ENCODE results near the gene EGR2.
A peak's percentile ranks its signal among the peaks of the same experiment; 100 is the strongest.

The EGR2 gene

GRCh38 chr10:62816331-62817120, at the start of gene EGR2:
TSS of gene EGR2 (minus strand) at chr10:62816366. CDS start at chr10:62816029, 337 bp downstream.
- DNase-seq (ENCODE audit: low read depth in 2 of 2) = peak; percentile 80 to 83

GRCh38 chr10:62862447-62862846, 46.3 kb upstream of the EGR2 start:
- DNase-seq (ENCODE audit: low read depth in 2 of 2) = no peak

- DNase-seq (ENCODE audit: low read depth in 2 of 2) = no peak
Measured at GRCh38 chr10:62861507-62861906, 45.3 kb upstream of the EGR2 start.

- no peak for DNase-seq (ENCODE audit: low read depth in 2 of 2)
Measured at GRCh38 chr10:62860946-62861345, 44.8 kb upstream of the EGR2 start.

GRCh38 chr10:62858364-62858763, 42.2 kb upstream of the EGR2 start:
- DNase-seq (ENCODE audit: low read depth in 2 of 2) = peak; percentile 2 to 10

GRCh38 chr10:62856021-62856420, 39.9 kb upstream of the EGR2 start:
- DNase-seq (ENCODE audit: low read depth in 2 of 2) = no peak

GRCh38 chr10:62853710-62854109, 37.5 kb upstream of the EGR2 start:
- no peak for DNase-seq (ENCODE audit: low read depth in 2 of 2)

GRCh38 chr10:62852961-62853702, 37.0 kb upstream of the EGR2 start:
- no peak for DNase-seq (ENCODE audit: low read depth in 2 of 2)

GRCh38 chr10:62851442-62851841, 35.3 kb upstream of the EGR2 start:
- DNase-seq (ENCODE audit: low read depth in 2 of 2) = no peak

GRCh38 chr10:62850646-62851045, 34.5 kb upstream of the EGR2 start:
- DNase-seq (ENCODE audit: low read depth in 2 of 2) = no peak

- no peak for DNase-seq (ENCODE audit: low read depth in 2 of 2)
Measured at GRCh38 chr10:62847433-62847832, 31.3 kb upstream of the EGR2 start.

- no peak for DNase-seq (ENCODE audit: low read depth in 2 of 2)
Measured at GRCh38 chr10:62844280-62845011, 28.3 kb upstream of the EGR2 start.

- no peak for DNase-seq (ENCODE audit: low read depth in 2 of 2)
Measured at GRCh38 chr10:62843600-62843999, 27.4 kb upstream of the EGR2 start.

- DNase-seq (ENCODE audit: low read depth in 2 of 2) = no peak
Measured at GRCh38 chr10:62842983-62843382, 26.8 kb upstream of the EGR2 start.

GRCh38 chr10:62839590-62839989, 23.4 kb upstream of the EGR2 start:
- DNase-seq (ENCODE audit: low read depth in 2 of 2) = no peak

GRCh38 chr10:62831346-62831745, 15.2 kb upstream of the EGR2 start:
- DNase-seq (ENCODE audit: low read depth in 2 of 2) = peak; percentile 77 to 80

- DNase-seq (ENCODE audit: low read depth in 2 of 2) = peak in 1 of 2 experiments; percentile 44
Measured at GRCh38 chr10:62830679-62831078, 14.5 kb upstream of the EGR2 start.

GRCh38 chr10:62829622-62830021, 13.5 kb upstream of the EGR2 start:
- no peak for DNase-seq (ENCODE audit: low read depth in 2 of 2)

GRCh38 chr10:62826273-62826672, 10.1 kb upstream of the EGR2 start:
- no peak for DNase-seq (ENCODE audit: low read depth in 2 of 2)

- DNase-seq (ENCODE audit: low read depth in 2 of 2) = no peak
Measured at GRCh38 chr10:62820586-62820985, 4.4 kb upstream of the EGR2 start.

GRCh38 chr10:62819141-62819920, 3.2 kb upstream of the EGR2 start:
- no peak for DNase-seq (ENCODE audit: low read depth in 2 of 2)
